Measurements from ENCODE around the gene UBE2O. TPM values are rescaled to one million over a fixed set of nuclear protein-coding genes. Genes with fewer than 3 reads are reported as not detected.

Gene UBE2O
- total RNA-seq, 1 donor from 2014 or later = 30.3 TPM

DNA sequence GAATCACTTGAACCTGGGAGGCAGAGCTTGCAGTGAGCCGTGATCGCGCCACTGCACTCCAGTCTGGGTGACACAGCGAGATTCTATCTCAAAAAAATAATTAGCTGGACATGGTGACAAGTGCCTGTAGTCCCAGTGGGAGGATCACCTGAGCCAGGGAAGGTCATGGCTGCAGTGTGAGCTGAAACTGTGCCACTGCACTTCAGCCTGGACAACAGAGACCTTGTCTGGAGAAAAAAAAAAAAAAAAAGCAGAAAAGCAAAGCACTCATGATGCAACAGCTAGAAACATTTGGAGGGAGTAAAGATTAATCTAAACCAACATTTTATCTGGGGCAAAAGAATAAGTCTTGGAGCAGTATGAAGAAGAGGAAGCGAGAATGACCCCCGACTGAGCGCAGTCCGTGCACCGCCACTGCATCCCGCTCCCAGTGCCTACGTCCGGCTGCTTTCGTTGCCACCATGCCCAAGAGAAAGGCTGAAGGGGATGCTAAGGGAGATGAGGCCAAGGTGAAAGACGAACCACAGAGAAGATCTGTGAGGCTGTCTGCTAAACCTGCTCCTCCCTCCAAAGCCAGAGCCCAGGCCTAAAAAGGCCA, 107.5 kb downstream of the UBE2O start:
- no peak for DNase-seq (ENCODE audit: low spot score)

DNA sequence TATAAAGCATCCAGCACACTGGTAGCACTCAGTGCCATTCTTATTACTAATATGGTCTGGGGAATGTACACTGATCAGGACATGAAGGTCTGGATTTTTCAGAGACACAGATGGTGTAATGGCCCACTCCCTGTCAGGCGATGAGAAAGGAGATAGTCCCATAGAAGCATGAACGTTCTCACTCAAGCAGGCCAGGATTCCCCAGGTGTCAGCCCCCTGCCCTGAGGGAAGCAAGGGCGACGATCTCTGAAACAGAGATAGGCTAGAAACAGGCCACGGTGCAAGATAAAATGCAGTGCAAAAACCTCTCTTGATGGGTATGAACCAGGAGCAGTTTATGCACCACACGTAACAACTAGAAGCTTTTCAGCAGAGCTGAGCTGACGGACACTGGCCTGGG, 109.8 kb downstream of the UBE2O start:
- no peak for DNase-seq (ENCODE audit: low spot score)

DNA sequence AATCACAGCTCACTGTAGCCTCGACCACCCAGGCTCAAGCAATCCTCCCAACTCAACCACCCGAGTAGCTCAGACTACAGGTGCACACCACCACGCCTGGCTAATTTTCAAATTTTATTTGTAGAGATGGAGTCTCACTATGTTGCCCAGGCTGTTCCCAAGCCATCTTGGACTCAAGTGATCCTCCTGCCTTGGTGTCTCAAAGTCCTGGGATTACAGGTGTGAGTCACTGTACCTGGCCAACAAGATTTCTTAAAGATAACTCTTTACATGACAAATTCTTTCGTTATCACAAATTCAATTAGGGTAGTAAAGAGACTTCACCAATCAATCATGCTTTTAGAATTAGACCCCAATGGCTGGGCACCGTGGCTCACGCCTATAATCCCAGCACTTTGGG, 111.7 kb downstream of the UBE2O start:
- no peak for DNase-seq (ENCODE audit: low spot score)

Other genes starting within 250 kb of the UBE2O start
- gene RNF157, start 212.7 kb downstream of the UBE2O start, total RNA-seq = 4.3 TPM
- 89.1 TPM for gene UBALD2, start 187.8 kb downstream of the UBE2O start, total RNA-seq
- 1.9 TPM for gene QRICH2, start 144.9 kb downstream of the UBE2O start, total RNA-seq
- gene PRPSAP1, start 99.2 kb downstream of the UBE2O start, total RNA-seq = 40.1 TPM
- gene SPHK1, start 68.5 kb downstream of the UBE2O start, total RNA-seq = 3.1 TPM
- not detected for gene AANAT, start 14.5 kb upstream of the UBE2O start, total RNA-seq
- gene RHBDF2, start 48.3 kb upstream of the UBE2O start, total RNA-seq = 41.6 TPM
- 24.6 TPM for gene CYGB, start 84.6 kb upstream of the UBE2O start, total RNA-seq
- 11.5 TPM for gene PRCD, start 86.9 kb upstream of the UBE2O start, total RNA-seq
- gene ST6GALNAC2, start 132.7 kb upstream of the UBE2O start, total RNA-seq = 28.7 TPM
- gene ST6GALNAC1, start 190.6 kb upstream of the UBE2O start, total RNA-seq = 11.3 TPM